HG03520 (cell line): ENCODE data around the gene CFAP206.
"Not testable (repeated sequence)": the region's sequence is repeated elsewhere in the genome, so short reads cannot be mapped to it uniquely, and the experiment has no call there.

Experiments used
- ATAC-seq: cut with Tn5 transposase; IDR thresholded peaks from one replicate; pipeline ENCODE4 v1.9.1; 2021; ENCODE audit warnings: mild to moderate bottlenecking, moderate library complexity; ENCODE audit not compliant: unreplicated experiment

The CFAP206 gene

GRCh38 chr6:87419266-87419665, 11.5 kb downstream of the CFAP206 start:
- no peak for ATAC-seq

DNA sequence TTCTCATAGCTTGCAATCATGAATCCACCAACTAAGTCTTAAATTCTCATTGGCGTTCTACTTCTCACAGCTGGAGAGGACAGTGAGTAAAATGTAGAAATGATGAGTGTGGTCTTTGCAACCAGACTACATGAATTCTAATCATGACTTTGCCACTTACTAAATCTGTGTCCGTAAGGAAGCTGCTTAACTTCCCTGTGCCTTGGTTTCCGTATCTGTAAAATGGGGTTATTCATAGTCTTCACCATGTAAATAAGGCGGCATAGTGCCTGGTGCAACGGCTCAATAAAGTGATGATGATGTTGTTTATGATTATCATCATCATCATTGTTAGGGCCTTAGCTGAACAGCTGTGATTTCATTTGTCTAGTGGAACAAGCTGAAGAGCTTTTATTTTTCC, 12.6 kb downstream of the CFAP206 start:
- no peak for ATAC-seq

DNA sequence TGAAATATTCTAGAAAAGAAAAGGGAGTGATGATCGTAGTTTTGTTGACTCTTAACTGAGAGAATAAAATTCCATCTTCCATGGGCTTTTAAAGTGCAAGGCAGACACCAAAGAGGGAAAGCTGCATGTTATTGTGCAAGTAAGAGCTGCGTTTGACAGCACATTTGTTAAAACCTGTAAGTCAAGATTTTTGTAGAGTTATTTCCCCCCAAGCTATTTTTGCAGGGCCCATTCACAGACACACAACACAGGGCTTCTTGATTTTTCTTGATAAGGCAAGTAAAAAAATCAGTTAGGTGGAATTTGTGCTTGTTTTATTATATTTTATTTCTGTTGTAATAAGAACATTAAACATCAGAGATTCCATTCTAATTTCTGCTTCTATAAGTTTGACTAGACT, 13.8 kb downstream of the CFAP206 start:
- ATAC-seq: no peak

DNA sequence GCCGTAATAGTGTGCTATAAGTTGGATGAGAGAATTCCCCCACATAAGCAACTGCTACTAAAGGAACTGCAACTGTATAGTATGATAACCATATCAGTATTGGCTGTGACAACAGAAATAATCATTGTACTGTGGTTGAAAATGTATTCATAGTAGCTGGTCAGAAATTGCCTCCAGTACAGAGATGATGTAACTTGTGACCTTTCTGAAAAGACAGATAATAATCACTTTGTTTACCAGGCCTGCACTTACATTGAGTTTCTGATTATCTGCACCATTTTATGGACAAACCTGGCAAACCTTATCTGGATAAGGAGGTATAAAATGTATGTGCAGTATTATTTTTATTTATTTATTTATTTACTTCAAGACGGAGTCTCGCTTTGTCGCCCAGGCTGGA, 19.0 kb downstream of the CFAP206 start:
- ATAC-seq: no peak

DNA sequence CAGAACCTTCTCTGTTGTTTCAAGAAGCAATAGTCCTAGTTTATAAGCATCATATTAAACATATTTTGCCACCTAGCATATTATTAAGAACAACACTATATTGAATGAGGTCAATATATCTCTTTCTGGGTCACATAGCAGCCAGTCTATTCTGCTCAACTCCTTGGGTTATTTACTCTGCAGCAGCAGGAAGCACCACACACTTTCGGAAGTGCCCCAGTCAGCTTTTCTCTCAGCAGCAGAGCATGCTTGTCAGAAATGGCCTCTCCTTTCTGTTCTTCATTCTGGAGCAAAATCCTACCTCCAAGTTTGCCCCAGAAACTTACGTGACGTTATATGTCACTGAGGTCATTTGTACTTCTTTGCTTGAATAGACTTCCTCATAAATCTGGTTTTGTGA, 22.7 kb downstream of the CFAP206 start:
- no peak for ATAC-seq

DNA sequence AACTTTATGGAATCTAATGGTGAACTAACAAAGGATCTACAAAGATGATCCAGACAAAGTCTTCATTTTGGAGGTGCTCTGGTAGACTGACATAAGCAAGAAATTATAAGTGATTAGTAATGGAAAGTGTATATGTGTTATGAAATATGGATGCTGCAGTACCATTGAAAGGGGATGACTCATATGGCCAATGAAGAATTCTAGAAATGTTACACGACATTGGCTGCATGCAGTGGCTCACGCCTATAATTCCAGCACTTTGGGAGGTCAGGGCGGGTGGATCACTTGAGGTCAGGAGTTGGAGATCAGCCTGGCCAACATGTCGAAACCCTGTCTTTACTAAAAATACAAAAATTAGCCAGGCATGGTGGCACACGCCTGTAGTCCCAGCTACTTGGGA, 23.5 kb downstream of the CFAP206 start:
- ATAC-seq: no peak

DNA sequence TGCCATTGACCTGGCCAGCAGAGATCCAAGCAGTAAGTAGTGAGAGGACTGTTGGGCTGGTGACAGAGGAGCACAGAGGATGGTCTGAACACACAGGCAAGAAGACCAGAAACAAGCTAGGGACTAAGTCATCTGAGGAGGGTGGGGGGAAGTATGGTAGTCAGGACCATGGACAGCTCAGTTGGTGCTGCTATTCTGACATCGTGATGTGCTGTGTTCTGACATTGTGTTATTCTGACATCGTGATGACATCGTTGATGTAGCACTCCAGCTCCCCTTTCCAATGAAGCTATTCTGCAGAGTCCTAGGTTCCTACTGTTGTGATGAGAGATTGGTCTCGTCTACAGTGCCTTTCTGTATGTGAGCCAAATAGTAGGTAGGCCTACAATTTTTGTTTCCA, 28.7 kb downstream of the CFAP206 start:
- no peak for ATAC-seq

DNA sequence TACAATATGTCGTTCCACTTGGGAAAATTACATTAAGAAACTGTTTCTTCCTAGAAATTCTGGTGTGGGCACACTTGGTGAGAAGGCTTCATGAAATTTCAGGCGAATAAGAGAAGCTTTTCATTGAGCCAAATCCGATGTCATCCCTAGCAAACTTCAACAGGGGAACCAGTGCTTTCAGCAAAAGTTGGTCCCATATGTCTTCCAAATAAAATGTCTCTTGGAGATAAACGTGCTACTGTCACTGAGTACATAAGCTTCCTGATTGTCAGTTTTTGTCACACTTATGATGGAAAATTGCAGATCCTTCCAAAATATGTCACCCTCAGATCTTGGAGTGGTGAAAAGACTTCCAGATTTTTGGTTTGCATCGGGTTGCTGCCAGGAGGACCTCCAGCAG, 33.9 kb downstream of the CFAP206 start:
- no peak for ATAC-seq

DNA sequence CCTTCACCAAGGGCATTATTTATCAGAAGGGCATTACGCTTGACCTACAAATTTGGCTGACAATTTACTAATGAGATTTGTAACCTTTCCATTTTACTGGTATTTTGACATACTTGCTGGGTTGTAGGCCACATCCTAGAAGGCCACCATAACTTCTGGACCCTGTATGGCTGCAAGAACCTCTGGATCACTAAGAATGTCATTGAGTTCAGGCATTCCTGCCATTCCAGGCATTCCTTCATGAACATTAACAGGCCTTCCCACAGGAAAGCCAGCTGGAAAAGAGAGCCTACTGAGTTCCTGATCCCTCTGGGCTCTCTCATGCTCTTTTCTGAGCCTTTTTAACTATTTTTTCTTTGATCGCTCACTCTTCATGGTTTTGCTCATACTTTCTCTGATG, 36.6 kb downstream of the CFAP206 start:
- no peak for ATAC-seq

DNA sequence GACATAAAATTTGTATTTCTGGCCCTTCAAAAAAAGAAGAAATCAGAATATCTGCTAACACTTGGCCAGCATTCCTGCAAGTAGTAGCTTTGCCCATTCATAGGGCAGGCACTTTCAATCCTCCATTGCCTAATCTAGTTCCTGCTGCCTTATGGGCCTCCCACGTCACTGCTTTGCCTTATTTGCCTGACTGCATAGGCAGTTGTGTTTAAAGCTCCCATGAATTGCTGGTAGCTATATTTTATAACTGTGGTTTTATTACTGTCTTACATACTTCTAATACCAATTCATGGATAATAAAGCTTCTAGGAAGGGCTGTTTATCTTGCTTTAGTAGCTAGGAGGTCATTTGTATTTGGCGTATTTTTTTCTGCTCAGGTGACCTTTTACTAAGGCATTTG, 57.3 kb downstream of the CFAP206 start:
- no peak for ATAC-seq

DNA sequence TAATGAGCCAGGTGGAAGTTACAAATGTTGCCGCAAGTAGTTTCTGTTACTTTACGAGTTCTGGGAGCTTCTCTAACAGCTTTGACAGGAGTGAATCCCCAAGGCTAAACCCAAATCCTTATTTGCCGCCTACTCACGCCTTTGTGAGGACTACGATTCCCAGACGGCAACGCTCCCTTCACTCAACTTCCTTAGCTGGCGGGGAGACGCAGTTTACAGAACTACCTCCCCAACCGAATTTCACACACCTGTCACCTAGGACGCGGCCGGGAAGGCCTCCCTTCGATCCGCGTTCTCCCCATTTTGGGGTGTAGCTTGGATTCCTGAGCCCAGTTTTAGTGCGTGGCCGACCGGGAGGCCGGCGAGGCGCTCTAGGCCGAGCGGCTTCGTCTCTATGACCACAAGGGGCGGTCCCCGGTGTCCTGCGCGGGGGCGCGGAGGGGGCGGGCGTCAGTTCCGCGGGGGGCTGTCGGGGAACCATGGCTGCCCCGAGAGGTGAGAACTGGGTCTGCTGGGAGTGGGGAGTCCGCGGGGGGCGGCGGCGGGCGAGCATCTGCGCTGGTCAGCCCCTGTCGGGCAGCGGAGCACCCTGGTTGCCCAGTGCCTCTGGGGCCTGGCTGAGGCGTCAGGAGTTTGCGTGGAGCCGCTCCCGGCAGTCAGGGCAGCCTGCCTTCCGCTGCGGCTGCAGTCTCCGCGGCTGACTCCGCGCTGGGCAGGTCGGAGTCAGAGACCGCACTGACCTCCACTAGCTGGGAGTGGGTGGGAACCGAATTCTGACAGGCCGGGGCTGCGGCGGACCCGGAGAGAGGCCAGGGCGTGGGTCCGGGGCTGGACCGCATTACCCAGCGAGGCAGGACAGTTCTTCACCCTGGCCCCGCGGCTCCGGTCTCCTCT, 65.0 kb downstream of the CFAP206 start, which contains the start of gene SLC35A1:
Gene SLC35A1, plus strand, starts transcription at position 450 of the 894 bp plus-strand sequence. Its CDS starts 30 bp downstream, at position 480.
- ATAC-seq: peak; percentile 90

- ATAC-seq: peak; percentile 66
Observed at GRCh38 chr6:87473419-87473903, 65.7 kb downstream of the CFAP206 start.

DNA sequence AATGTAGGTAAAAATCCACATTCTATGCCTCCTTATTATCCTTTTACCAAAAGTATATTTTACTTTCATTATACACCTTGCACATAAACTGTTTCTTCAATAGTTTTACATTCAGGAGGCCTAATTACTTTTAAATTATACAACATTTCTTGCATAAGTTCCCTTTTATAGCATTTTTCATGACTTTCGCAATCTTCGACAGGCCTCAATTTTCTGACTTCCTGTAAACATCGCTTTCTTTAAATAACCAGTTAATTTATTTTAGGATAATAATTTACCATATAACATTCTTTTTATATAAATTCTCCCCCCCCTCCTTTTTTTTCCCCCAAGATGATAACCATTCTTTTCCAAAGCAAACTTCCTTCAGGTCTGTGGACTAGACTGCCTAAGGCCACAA, 74.2 kb downstream of the CFAP206 start:
- ATAC-seq: no peak

GRCh38 chr6:87482366-87482765, 74.6 kb downstream of the CFAP206 start:
- ATAC-seq: no peak

DNA sequence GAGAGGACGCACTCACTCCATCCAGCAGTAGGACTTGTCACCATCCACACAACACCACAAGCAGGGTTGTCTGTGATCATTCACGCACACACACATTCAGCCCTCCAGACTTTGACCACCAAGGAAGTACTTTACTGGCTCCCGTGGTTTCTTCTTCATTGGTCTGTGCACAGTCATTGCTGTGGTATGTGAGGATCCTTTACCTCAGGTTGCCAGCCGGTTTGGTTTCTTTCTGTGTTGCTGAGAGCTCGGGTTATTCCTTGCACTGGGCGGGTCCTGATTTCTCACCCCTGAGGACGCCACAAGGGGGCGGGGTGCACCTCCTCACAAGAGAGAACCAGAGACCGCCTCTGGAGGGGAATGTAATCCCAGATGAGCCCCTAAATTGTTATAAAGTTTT, 76.2 kb downstream of the CFAP206 start:
- no peak for ATAC-seq

GRCh38 chr6:87484491-87484890, 76.7 kb downstream of the CFAP206 start:
- no peak for ATAC-seq

DNA sequence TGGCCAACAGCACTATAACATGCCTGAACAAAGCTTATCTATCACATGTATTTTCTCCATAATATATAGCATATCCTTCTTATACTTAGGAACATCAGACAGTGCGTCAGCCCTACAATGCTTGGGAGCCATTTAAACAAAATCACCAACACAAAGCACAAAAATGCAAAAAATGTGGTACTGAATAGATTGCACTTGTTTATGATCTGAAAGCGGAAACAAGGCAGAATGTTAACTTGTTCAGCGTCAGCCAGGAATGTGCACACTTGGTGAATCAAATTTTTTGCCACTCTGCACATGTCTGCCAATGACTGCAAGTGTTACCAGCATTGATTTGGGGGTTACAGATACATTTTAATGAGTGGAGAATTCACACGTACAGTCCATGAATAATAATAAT, 79.8 kb downstream of the CFAP206 start:
- no peak for ATAC-seq

GRCh38 chr6:87489326-87489725, 81.6 kb downstream of the CFAP206 start:
- ATAC-seq: not testable (repeated sequence)

DNA sequence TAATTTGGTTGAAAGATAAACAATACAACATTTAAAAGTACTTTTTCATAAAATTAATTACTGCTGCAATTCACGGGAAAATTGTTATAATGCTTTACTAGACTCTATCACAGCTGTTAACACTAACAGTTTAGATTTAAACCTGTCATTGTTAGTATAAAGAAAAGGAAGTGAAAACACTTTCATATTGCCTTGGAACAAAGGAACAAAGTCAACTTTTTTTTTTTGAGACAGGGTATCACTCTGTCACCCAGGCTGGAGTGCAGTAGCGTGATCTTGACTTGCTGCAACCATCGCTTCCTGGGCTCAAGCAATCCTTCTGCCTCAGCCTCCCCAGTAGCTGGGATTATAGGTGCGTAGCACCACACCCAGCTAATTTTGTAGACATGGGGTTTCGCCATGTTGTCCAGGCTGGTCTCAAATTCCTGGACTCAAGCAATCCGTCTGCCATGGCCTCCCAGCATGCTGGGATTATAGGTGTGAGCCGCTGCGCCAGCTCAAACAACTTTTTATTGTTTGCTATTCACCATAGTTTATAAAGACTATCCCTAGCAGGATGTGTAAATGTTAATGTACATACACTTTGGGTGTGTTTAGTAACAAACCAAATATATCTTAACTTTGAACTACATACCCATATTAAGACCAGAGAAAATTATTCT, 87.1 kb downstream of the CFAP206 start:
- ATAC-seq: no peak

GRCh38 chr6:87498048-87498447, 90.3 kb downstream of the CFAP206 start:
- no peak for ATAC-seq

DNA sequence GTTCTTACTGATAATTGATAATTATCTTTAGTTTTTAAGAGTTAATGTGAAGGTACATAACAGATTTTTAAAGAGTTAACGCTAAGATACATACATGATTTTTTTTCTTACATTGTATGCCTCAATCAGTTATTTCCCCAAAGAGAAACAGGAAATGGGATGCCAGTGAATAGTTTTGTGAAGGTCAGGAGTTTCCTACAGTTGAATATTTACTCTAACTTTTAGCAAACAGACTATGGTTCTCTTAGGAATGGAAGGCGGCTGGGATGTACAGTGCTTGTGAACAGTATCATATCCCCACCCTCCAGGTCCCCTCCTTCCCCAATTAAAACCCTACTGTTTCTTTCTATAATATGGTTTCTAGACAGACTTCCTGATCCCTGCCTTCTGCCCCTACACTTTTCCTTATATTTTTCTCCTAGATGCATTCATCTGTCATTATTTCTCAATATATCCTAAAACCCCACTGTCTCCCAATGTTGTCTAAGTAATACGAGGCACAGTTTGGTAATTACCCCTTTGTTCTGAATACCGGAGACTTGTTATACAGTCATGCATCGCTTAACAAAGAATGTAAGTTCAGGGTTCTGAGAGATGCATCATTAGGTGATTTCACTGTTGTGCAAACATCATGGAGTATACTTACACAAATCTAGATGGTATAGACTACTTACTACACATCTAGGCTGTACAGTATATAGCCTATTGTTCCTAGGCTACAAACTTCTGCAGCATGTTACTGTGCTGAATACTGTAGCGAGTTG, 94.2 kb downstream of the CFAP206 start:
- no peak for ATAC-seq
